VCaP (cell line): Measurements from ENCODE around the gene UBE2N.
"Not testable (repeated sequence)": the region's sequence is repeated elsewhere in the genome, so short reads cannot be mapped to it uniquely, and the experiment has no call there.

Experiments used
- H3K27ac ChIP-seq: fragments of 450-650 bp; 2 replicates; pipeline ENCODE4 v1.5.1; 2017
- TF ChIP-seq, protein P1 (sequence below): fragments of 450-650 bp; conservative IDR thresholded peaks from 2 replicates; pipeline ENCODE4 v1.5.1; 2017; ENCODE audit warnings: mild to moderate bottlenecking, moderate library complexity

Gene UBE2N

DNA sequence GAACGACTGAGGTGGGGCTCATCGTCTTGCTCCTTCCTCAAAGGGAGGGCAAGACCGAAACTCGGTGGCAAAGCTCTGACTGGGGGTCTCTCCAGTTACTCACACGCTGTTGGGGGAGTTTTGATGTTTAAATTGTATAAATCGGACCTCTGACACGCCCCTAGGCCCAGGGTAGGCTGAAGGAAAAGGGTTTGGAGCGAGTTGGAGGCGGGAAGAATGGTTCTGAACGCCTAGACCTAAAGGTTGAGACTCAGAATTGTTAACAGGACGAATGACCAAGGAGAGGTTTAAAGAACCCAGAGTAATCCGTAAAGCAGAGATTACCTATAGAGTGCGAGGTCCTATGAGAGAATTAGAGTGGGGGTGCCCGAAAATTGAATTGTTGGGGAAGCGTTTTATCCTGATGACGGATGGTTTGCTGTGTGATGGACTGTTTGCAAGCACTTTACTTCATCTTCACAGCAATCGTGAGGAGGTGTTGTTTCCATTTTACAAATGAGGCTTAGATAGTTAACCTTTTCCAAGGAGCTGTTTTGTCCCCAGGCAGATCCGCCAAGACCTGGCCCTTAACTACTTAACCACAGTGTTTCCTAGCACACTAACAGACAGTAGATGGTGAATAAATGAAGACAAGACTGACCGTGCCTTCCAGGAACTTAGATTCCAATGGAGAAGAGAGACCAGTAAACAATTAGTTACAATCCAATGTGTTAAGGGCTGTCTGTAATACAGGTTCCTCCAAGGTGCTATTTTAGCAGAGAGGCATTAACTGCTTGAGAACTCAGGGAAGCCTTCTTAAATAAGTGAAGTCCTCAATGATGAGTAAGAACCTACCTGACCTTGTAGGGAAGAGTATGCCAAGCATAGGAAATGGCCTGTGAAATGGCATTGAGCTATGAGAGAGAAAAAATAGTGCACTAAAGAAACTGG, 929 bp upstream of the UBE2N start:
- H3K27ac ChIP-seq: peak overlapping the region; percentile 91
- TF ChIP-seq, protein P1, sequence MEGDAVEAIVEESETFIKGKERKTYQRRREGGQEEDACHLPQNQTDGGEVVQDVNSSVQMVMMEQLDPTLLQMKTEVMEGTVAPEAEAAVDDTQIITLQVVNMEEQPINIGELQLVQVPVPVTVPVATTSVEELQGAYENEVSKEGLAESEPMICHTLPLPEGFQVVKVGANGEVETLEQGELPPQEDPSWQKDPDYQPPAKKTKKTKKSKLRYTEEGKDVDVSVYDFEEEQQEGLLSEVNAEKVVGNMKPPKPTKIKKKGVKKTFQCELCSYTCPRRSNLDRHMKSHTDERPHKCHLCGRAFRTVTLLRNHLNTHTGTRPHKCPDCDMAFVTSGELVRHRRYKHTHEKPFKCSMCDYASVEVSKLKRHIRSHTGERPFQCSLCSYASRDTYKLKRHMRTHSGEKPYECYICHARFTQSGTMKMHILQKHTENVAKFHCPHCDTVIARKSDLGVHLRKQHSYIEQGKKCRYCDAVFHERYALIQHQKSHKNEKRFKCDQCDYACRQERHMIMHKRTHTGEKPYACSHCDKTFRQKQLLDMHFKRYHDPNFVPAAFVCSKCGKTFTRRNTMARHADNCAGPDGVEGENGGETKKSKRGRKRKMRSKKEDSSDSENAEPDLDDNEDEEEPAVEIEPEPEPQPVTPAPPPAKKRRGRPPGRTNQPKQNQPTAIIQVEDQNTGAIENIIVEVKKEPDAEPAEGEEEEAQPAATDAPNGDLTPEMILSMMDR: no peak

DNA sequence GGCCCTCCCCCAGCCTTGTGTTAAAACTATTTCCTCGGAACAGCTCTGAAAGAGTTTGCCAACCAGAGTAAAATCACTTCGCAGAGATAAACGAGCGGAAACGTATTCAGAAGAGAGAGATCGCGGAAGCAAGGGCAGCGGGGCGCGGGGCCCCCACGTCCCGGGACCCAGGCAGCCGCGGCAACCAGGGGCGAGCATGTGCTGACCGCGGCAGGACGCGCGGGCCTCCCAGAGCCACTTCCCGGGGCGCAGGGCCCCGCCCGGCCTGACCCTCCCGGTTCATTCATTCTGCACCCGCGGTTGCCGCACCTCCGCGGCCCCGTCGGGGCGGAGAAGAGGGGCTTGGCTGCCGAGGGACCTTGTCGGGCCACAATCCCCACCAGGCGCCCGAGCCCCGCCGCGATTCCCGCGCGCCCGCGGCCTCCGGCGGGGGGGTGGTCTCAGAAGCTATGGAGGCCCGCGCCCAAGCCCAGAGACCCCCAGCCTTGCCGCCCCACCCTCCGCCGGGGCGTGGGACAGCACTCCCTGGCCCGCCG, 598 bp downstream of the UBE2N start:
- H3K27ac ChIP-seq: peak overlapping the region; percentile 91
- TF ChIP-seq, protein P1: no peak

DNA sequence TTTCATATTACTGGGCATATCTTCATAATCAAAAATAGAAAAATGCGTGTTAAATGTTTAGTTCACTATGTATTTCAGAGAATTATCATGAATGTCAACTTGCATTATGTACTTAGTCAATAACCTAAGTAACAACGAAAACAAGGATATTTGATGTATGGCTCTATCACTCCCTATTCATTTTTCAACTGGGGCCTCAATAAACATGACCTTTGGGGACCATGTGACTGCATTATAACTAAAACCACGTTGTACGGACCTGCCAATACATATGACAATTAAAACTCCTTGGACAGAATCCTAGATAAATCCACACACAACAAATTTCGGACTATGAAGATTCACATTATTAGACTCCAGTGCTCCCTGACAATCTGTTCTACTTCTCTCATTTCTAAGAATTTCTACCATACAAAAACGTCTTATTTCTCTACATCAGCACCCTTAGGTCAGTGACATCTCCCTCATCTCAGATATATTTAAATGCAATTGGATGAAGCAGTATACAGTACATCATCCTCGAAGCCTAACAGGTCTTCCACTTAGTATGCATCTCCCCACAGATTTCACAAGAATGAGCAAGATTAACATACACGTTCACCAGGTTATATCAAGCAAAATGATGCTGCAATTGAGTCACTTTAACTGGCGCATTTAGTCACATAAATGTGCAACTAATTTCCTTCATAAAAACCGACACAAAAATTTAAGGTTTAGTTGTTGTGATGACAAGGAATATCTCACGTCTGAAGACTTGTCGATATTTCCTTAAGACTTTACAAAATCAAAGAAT, 1.5 kb downstream of the UBE2N start:
- H3K27ac ChIP-seq: peak overlapping the region; percentile 91
- TF ChIP-seq, protein P1: no peak

DNA sequence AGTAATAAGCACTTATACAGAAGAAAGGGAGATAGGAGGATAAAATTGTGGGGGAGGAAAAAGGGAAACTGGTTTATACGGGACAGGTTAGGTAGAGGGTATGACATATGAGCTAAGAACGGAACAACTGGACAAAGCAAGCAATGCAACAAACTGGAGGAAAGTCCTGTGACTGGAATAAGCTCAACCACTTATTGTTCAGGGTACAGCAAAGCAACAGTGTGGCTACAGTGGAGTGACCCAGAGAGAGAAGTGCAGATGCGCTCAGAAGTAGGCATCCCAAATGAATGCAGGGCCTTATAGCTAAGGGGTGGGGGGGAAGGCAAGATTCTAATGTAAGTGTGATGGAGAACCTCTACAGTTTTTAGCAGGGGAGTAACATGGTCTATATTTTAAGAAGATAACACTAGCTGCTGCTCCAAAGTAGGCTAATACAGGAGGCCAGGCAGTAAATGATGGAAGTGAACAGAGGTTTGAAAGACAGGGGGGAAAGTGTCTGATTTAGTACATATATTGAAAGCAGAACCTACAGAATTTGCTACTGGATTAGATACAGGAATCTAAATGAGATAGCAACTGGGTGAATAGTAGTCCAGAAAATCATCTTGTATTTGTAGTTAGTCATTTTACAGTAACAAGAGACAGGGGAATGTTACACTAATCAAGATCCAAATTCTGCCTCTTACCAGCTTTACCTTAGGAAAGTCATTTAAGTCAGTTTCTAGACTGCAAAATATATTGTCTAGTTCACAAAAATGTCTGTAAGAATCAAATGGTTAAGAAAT, 3.3 kb downstream of the UBE2N start:
- TF ChIP-seq, protein P1: no peak

DNA sequence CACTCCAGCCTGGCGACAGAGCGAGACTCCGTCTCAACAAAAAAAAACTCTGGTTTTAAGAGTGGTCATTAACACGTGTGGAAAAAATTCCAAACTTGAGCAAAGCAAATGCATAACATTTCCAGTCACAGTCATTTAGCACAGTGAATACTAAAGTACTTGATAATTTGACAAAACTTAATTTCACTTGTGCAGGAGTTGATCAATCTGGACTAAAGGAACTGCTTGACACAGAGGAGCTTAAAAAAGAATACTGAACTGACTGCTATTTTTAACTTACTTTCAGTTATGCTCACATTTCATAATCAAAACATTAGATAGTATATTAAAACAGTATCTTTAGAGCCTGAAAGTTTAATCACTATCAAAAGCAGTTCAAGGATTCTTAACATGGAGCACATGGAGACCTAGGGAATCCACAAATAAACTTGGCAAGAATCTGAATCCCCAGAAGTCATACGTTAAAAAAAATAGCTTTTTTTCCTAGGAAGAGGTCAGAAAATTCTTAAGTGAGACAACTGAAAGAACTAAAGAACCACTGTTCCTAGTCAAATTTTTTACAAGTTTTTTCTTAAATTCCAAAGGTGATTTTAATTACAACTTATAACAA, 7.4 kb downstream of the UBE2N start:
- no peak overlapping the region for H3K27ac ChIP-seq
- TF ChIP-seq, protein P1: no peak

More for the DNA sequence above, 3.3 kb downstream of the UBE2N start:
- no peak overlapping the region for H3K27ac ChIP-seq

DNA sequence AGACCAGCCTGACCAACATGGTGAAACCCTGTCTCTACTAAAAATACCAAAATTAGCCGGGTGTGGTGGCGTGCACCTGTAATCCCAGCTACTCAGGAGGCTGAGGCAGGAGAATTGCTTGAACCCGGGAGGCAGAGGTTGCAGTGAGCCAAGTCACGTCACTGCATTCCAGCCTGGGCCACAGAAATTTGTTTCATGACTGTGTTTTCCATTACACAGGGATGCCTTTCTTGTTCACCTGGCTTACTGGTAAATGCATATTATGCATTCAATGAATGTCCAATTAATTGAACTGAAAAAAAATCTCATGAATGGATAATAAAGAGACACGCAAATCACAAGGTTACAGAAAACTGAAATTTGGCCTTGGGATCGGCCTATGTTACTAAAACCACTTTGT, 9.7 kb downstream of the UBE2N start:
- not testable (repeated sequence) for H3K27ac ChIP-seq

DNA sequence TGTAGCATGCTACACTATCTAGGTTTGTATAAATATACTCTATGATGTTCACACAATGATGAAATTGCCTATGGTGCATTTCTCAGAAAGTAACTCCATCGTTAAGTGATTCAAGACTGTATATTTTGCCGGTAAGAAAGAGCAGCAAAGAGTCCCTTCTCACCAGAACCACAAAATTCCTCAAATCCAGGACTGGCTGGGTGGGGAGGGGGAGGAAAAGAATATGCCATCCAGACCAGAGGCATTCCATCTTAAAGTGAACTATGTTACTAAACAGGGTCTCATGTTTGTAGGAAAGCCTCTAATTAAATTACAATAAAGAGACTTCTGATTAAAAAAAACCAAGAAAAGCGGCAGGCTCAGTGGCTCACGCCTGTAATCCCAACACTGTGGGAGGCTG, 11.5 kb downstream of the UBE2N start:
- TF ChIP-seq, protein P1: no peak
- H3K27ac ChIP-seq: peak overlapping the region; percentile 71
